CD14-positive monocyte (primary cell): Measurements from ENCODE around the gene UBE2QL1. TPM values are rescaled to one million over a fixed set of nuclear protein-coding genes. Genes with fewer than 3 reads are reported as not detected.

Experiments used
- DNase-seq, 3 donors: peaks; one replicate each; pipeline ENCODE4 v3.0.0-alpha.2; 2011 to 2022
- H2AFZ ChIP-seq: 2 replicates; pipeline ENCODE4 v1.6.0; 2012; ENCODE audit warnings: mild to moderate bottlenecking, low read depth, low read length, inconsistent platforms; ENCODE audit not compliant: insufficient read depth, poor library complexity, severe bottlenecking
- H3K27ac ChIP-seq, 2 donors: 1 replicate in 1 of 2; 2 replicates in 1 of 2; pipeline ENCODE4 v1.5.1; 2012 to 2013; ENCODE audit warnings: low read length in 2 of 2, control low read depth in 1 of 2, inconsistent platforms in 1 of 2, low read depth in 1 of 2, mild to moderate bottlenecking in 1 of 2
- H3K27me3 ChIP-seq, 2 donors: one replicate each; pipeline versions ENCODE4 v1.6.0 to v1.6.1; 2011 to 2013; ENCODE audit warnings: low read length in 2 of 2; ENCODE audit not compliant: control insufficient read depth in 2 of 2, insufficient read depth in 2 of 2
- H3K36me3 ChIP-seq, 2 donors: replicated peaks in 1 of 2; 1 replicate in 1 of 2; 2 replicates in 1 of 2; pipeline versions ENCODE4 v1.5.1 to v1.6.1; 2012 to 2013; ENCODE audit warnings: low read length in 2 of 2, control low read depth in 1 of 2, inconsistent platforms in 1 of 2, mild to moderate bottlenecking in 1 of 2; ENCODE audit not compliant: insufficient read depth in 2 of 2, control insufficient read depth in 1 of 2
- H3K4me1 ChIP-seq, 2 donors: 1 replicate in 1 of 2; 2 replicates in 1 of 2; pipeline versions ENCODE4 v1.5.1 to v1.6.1; 2012 to 2013; ENCODE audit warnings: low read length in 2 of 2, control low read depth in 1 of 2, inconsistent platforms in 1 of 2, mild to moderate bottlenecking in 1 of 2, moderate library complexity in 1 of 2; ENCODE audit not compliant: insufficient read depth in 2 of 2, control insufficient read depth in 1 of 2
- H3K4me2 ChIP-seq: replicated peaks from 2 replicates; pipeline ENCODE3; 2012; ENCODE audit warnings: low read length, moderate library complexity, mild to moderate bottlenecking; ENCODE audit not compliant: poor library complexity, severe bottlenecking; ENCODE audit errors: extremely low read depth
- H3K4me3 ChIP-seq, 3 experiments: fragments of 200-600 bp in 1 of 3; sonication (generic) in 1 of 3; replicated peaks in 1 of 3; 1 replicate in 2 of 3; 2 replicates in 1 of 3; pipeline ENCODE4 v1.5.1; 2011 to 2013; ENCODE audit warnings: low read length in 3 of 3, mild to moderate bottlenecking in 3 of 3, control low read depth in 2 of 3, low read depth in 2 of 3, inconsistent platforms in 1 of 3, moderate library complexity in 1 of 3
- H3K79me2 ChIP-seq: 2 replicates; pipeline ENCODE4 v1.6.0; 2012; ENCODE audit warnings: mild to moderate bottlenecking, control low read depth, inconsistent platforms, low read length, moderate library complexity; ENCODE audit not compliant: insufficient read depth
- H3K9ac ChIP-seq: 2 replicates; pipeline ENCODE4 v1.6.0; 2017; ENCODE audit warnings: low read length, mild to moderate bottlenecking; ENCODE audit not compliant: insufficient read depth, poor library complexity, severe bottlenecking
- H3K9me3 ChIP-seq, 2 donors: replicated peaks in 1 of 2; 1 replicate in 1 of 2; 2 replicates in 1 of 2; pipeline versions ENCODE4 v1.5.1 to v1.6.1; 2012 to 2013; ENCODE audit warnings: low read length in 2 of 2, control low read depth in 1 of 2; ENCODE audit not compliant: control insufficient read depth in 1 of 2, insufficient read depth in 1 of 2
- H4K20me1 ChIP-seq: 2 replicates; pipeline ENCODE4 v1.6.0; 2012; ENCODE audit warnings: mild to moderate bottlenecking, low read length, control low read depth, moderate library complexity; ENCODE audit not compliant: insufficient read depth
- H3K27ac Mint-ChIP-seq, 7 donors: one replicate each; pipeline ENCODE4 v1.8.0; 2020; ENCODE audit warnings: mild to moderate bottlenecking in 7 of 7, mixed read lengths in 7 of 7, moderate library complexity in 6 of 7, inconsistent platforms in 2 of 7
- H3K27me3 Mint-ChIP-seq, 3 donors: one replicate each; pipeline ENCODE4 v1.8.0; 2021 to 2022; ENCODE audit warnings: low read depth in 3 of 3, mild to moderate bottlenecking in 3 of 3, mixed read lengths in 3 of 3, moderate library complexity in 3 of 3, inconsistent platforms in 1 of 3
- H3K36me3 Mint-ChIP-seq, 2 donors: one replicate each; pipeline ENCODE4 v1.8.0; 2020; ENCODE audit warnings: mixed read lengths in 2 of 2, inconsistent platforms in 1 of 2, mild to moderate bottlenecking in 1 of 2
- H3K4me1 Mint-ChIP-seq: one replicate; pipeline ENCODE4 v1.8.0; 2020; ENCODE audit warnings: mild to moderate bottlenecking, mixed read lengths
- H3K4me3 Mint-ChIP-seq, 2 donors: one replicate each; pipeline ENCODE4 v1.8.0; 2020; ENCODE audit warnings: mild to moderate bottlenecking in 2 of 2, mixed read lengths in 2 of 2, moderate library complexity in 1 of 2
- H3K9me3 Mint-ChIP-seq, 7 donors: one replicate each; pipeline ENCODE4 v1.8.0; 2020 to 2022; ENCODE audit warnings: mixed read lengths in 7 of 7, mild to moderate bottlenecking in 6 of 7, moderate library complexity in 6 of 7, inconsistent platforms in 2 of 7
- WGBS: methylation state at CpG from one replicate; pipeline ENCODE4 v1.1.5; 2013; ENCODE audit warnings: missing lambda C conversion rate; ENCODE audit not compliant: insufficient coverage; 5-methylcytosine and 5-hydroxymethylcytosine counted together
- intact Hi-C, 2 donors: fragments of 100-400 bp; cut with micrococcal nuclease; formaldehyde crosslinking; loops; one replicate each; pipeline versions ENCODE4 v1.15.0 to v1.15.1; 2023
- polyA plus RNA-seq, 3 donors: library from polyadenylated mRNA; depleted of rRNA in 1 of 3; unstranded in 2 of 3; stranded (reverse) in 1 of 3; fragments of 300-500 nt in 2 of 3; fragments of >200 nt in 1 of 3; fragmentation: Illumina TruSeq in 2 of 3; gene quantifications; 1 replicate in 2 of 3; 2 replicates in 1 of 3; pipeline ENCODE4 v1.2.3, GENCODE V29; 2012 to 2021
- TF ChIP-seq, protein P1 (sequence below): fragments of 200-600 bp; IDR thresholded peaks from one replicate; pipeline ENCODE4 v1.8.0; 2022; ENCODE audit warnings: antibody characterized with exemption, mild to moderate bottlenecking

The UBE2QL1 gene
- polyA plus RNA-seq, 3 donors: not detected

- H3K4me1 Mint-ChIP-seq: no peaks in the 10 kb centered on the region
- peaks cover 0 to 22% (median 7%) of the 10 kb centered on the region in 7 donors for H3K9me3 Mint-ChIP-seq
- H3K4me1 ChIP-seq: no peaks in the 10 kb centered on the region
- H3K27me3 Mint-ChIP-seq: peaks cover 11 to 14% (median 12%) of the 10 kb centered on the region in 3 donors
- no peaks in the 10 kb centered on the region for H4K20me1 ChIP-seq
- TF ChIP-seq, protein P1, sequence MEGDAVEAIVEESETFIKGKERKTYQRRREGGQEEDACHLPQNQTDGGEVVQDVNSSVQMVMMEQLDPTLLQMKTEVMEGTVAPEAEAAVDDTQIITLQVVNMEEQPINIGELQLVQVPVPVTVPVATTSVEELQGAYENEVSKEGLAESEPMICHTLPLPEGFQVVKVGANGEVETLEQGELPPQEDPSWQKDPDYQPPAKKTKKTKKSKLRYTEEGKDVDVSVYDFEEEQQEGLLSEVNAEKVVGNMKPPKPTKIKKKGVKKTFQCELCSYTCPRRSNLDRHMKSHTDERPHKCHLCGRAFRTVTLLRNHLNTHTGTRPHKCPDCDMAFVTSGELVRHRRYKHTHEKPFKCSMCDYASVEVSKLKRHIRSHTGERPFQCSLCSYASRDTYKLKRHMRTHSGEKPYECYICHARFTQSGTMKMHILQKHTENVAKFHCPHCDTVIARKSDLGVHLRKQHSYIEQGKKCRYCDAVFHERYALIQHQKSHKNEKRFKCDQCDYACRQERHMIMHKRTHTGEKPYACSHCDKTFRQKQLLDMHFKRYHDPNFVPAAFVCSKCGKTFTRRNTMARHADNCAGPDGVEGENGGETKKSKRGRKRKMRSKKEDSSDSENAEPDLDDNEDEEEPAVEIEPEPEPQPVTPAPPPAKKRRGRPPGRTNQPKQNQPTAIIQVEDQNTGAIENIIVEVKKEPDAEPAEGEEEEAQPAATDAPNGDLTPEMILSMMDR: no peak
- no peak overlapping the region for H3K4me3 Mint-ChIP-seq
- intact Hi-C loops: no loop called here
- peaks cover 0 to 22% of the 10 kb centered on the region in 2 donors for H3K9me3 ChIP-seq
- no peak for DNase-seq
- no peaks in the 10 kb centered on the region for H3K36me3 Mint-ChIP-seq
- no peak overlapping the region for H3K9ac ChIP-seq
- H3K36me3 ChIP-seq: no peaks in the 10 kb centered on the region
- no peak overlapping the region for H2AFZ ChIP-seq
- WGBS: 100% methylated on average over 3 of the region's 4 CpGs
- H3K27me3 ChIP-seq: no peaks in the 10 kb centered on the region
- H3K27ac ChIP-seq: no peak overlapping the region
- no peak overlapping the region for H3K4me3 ChIP-seq
- no peaks in the 10 kb centered on the region for H3K79me2 ChIP-seq
- H3K27ac Mint-ChIP-seq: no peak overlapping the region
- H3K4me2 ChIP-seq: no peak overlapping the region
These were observed 54.7 kb downstream of the UBE2QL1 start for GRCh38 chr5:6503342-6503741.

GRCh38 chr5:6504677-6505415 is 56.2 kb downstream of the UBE2QL1 start:
- no peaks in the 10 kb centered on the region for H3K4me1 Mint-ChIP-seq
- 59% methylated on average over 6 of the region's 8 CpGs for whole genome bisulfite sequencing
- Histone ChIP-seq H3K27ac (no peak overlapping the region), H3K9me3 (peaks cover 0 to 22% of the 10 kb centered on the region in 2 donors), H3K4me3 (no peak overlapping the region), H3K4me2 (no peak overlapping the region), H3K4me1 (no peaks in the 10 kb centered on the region), H3K27me3 (no peaks in the 10 kb centered on the region), H4K20me1 (no peaks in the 10 kb centered on the region), H2AFZ (no peak overlapping the region), H3K9ac (no peak overlapping the region), H3K79me2 (no peaks in the 10 kb centered on the region), H3K36me3 (no peaks in the 10 kb centered on the region)
- H3K27me3 Mint-ChIP-seq: peaks cover 11 to 15% (median 12%) of the 10 kb centered on the region in 3 donors
- intact Hi-C loops: no loop called here
- H3K9me3 Mint-ChIP-seq: peaks cover 4 to 27% (median 9%) of the 10 kb centered on the region in 7 donors
- no peak for DNase-seq
- no peaks in the 10 kb centered on the region for H3K36me3 Mint-ChIP-seq
- no peak overlapping the region for H3K4me3 Mint-ChIP-seq
- TF ChIP-seq, protein P1: no peak
- no peak overlapping the region for H3K27ac Mint-ChIP-seq
